ENCODE results near the gene ADGRA1.
"Not testable (repeated sequence)": the region's sequence is repeated elsewhere in the genome, so short reads cannot be mapped to it uniquely, and the experiment has no call there.

The ADGRA1 gene

GRCh38 chr10:133164816-133165555 is 77.3 kb downstream of the ADGRA1 start:
- no peak for DNase-seq

GRCh38 chr10:133165556-133166503 is 78.1 kb downstream of the ADGRA1 start:
- no peak for DNase-seq

GRCh38 chr10:133166504-133166827 is 78.7 kb downstream of the ADGRA1 start:
- no peak for DNase-seq

- no peak for DNase-seq
Measured at GRCh38 chr10:133166828-133167692, 79.3 kb downstream of the ADGRA1 start.

- no peak for DNase-seq
Measured at GRCh38 chr10:133167693-133168616, 80.2 kb downstream of the ADGRA1 start.

GRCh38 chr10:133168617-133169031 is 80.9 kb downstream of the ADGRA1 start:
- no peak for DNase-seq

GRCh38 chr10:133169173-133169947 is 81.6 kb downstream of the ADGRA1 start:
- DNase-seq = no peak

GRCh38 chr10:133170092-133170491 is 82.4 kb downstream of the ADGRA1 start:
- DNase-seq = no peak

GRCh38 chr10:133173860-133174640 is 86.3 kb downstream of the ADGRA1 start:
- no peak for DNase-seq

- DNase-seq = no peak
Measured at GRCh38 chr10:133174689-133175263, 87.1 kb downstream of the ADGRA1 start.

- not testable (repeated sequence) for DNase-seq
Measured at GRCh38 chr10:133175624-133176023, 87.9 kb downstream of the ADGRA1 start.

- DNase-seq = no peak
Measured at GRCh38 chr10:133176546-133176945, 88.8 kb downstream of the ADGRA1 start.

GRCh38 chr10:133177380-133178157 is 89.8 kb downstream of the ADGRA1 start:
- no peak for DNase-seq

GRCh38 chr10:133178357-133179127 is 90.8 kb downstream of the ADGRA1 start:
- no peak for DNase-seq

- DNase-seq = no peak
Measured at GRCh38 chr10:133179128-133179520, 91.4 kb downstream of the ADGRA1 start.

- no peak for DNase-seq
Measured at GRCh38 chr10:133179651-133180050, 91.9 kb downstream of the ADGRA1 start.

GRCh38 chr10:133180192-133180964 is 92.7 kb downstream of the ADGRA1 start:
- no peak for DNase-seq

Measured in fibroblast of skin of scalp (primary cell).